HepG2 (cell line): ENCODE measurements around the gene LAMC1. TPM values are rescaled to one million over a fixed set of nuclear protein-coding genes. Genes with fewer than 3 reads are reported as not detected.
A peak's percentile ranks its signal among the peaks of the same experiment; 100 is the strongest.

Experiments used
- CBX2 ChIP-seq, 2 experiments: fragments of 200-600 bp in 1 of 2; sonication (generic); formaldehyde crosslinking in 1 of 2; IDR thresholded peaks; 2 replicates each; pipeline versions ENCODE4 v1.7.0 to v1.8.1; 2018 to 2022; ENCODE audit warnings: low read depth in 2 of 2, low read length in 1 of 2, mild to moderate bottlenecking in 1 of 2, missing genetic modification reagents in 1 of 2
- DNMT1 ChIP-seq: sonication (generic); formaldehyde crosslinking; IDR thresholded peaks from 2 replicates; pipeline ENCODE4 v1.5.1; 2020; ENCODE audit warnings: mild to moderate bottlenecking, missing genetic modification reagents
- DR1 ChIP-seq: sonication (generic); formaldehyde crosslinking; IDR thresholded peaks from 2 replicates; pipeline ENCODE4 v1.8.0; 2021; ENCODE audit warnings: mild to moderate bottlenecking, missing genetic modification reagents, inconsistent platforms
- FLYWCH1 ChIP-seq: sonication (generic); formaldehyde crosslinking; IDR thresholded peaks from 2 replicates; pipeline ENCODE4 v1.8.1; 2023; ENCODE audit warnings: mild to moderate bottlenecking, missing genetic modification reagents
- GLMP ChIP-seq: sonication (generic); formaldehyde crosslinking; IDR thresholded peaks from 2 replicates; pipeline ENCODE4 v1.9.0; 2021; ENCODE audit warnings: missing genetic modification reagents, mild to moderate bottlenecking, borderline replicate concordance
- HNRNPH1 ChIP-seq: fragments of 200-400 bp; formaldehyde crosslinking; optimal IDR thresholded peaks from 2 replicates; pipeline ENCODE3; 2017; ENCODE audit warnings: mild to moderate bottlenecking, low read depth, low read length
- KDM4B ChIP-seq: sonication (generic); formaldehyde crosslinking; IDR thresholded peaks from 2 replicates; pipeline ENCODE4 v1.4.0; 2020; ENCODE audit warnings: missing genetic modification reagents
- KDM5A ChIP-seq: fragments of 200-600 bp; sonication (generic); IDR thresholded peaks from 2 replicates; pipeline ENCODE4 v1.7.0; 2018; ENCODE audit warnings: antibody characterized with exemption, mild to moderate bottlenecking, low read length, borderline replicate concordance
- KDM5B ChIP-seq: sonication (generic); formaldehyde crosslinking; IDR thresholded peaks from 2 replicates; pipeline ENCODE4 v1.4.0; 2020; ENCODE audit warnings: missing genetic modification reagents, mild to moderate bottlenecking, borderline replicate concordance
- KLF6 ChIP-seq: IDR thresholded peaks from 2 replicates; pipeline ENCODE4 v1.8.0; 2016; ENCODE audit warnings: missing biosample characterization, missing genetic modification reagents
- MIER3 ChIP-seq: IDR thresholded peaks from 2 replicates; pipeline ENCODE4 v1.6.1; 2016; ENCODE audit warnings: missing compliant biosample characterization, borderline replicate concordance
- NFE2L1 ChIP-seq: sonication (generic); formaldehyde crosslinking; IDR thresholded peaks from 2 replicates; pipeline ENCODE4 v1.4.0; 2020; ENCODE audit warnings: missing genetic modification reagents, mild to moderate bottlenecking, borderline replicate concordance
- NFKB2 ChIP-seq: sonication (generic); formaldehyde crosslinking; IDR thresholded peaks from 2 replicates; pipeline ENCODE4 v1.4.0; 2020; ENCODE audit warnings: missing genetic modification reagents, borderline replicate concordance
- POLR2A ChIP-seq, 2 experiments: IDR thresholded peaks; 2 replicates each; pipeline ENCODE4 v1.6.1; 2011; ENCODE audit warnings: low read depth in 2 of 2, low read length in 2 of 2, mild to moderate bottlenecking in 1 of 2, moderate library complexity in 1 of 2; ENCODE audit not compliant: insufficient read depth in 1 of 2
- RAD21 ChIP-seq: fragments of 450-650 bp; formaldehyde crosslinking; IDR thresholded peaks from 2 replicates; pipeline ENCODE4 v1.5.0; 2020; ENCODE audit warnings: mild to moderate bottlenecking
- SP2 ChIP-seq: sonication (generic); formaldehyde crosslinking; IDR thresholded peaks from 2 replicates; pipeline ENCODE4 v1.5.1; 2020; ENCODE audit warnings: mild to moderate bottlenecking, missing genetic modification reagents
- ZBTB10 ChIP-seq: sonication (generic); formaldehyde crosslinking; IDR thresholded peaks from 2 replicates; pipeline ENCODE4 v1.4.0; 2020; ENCODE audit warnings: missing genetic modification reagents, borderline replicate concordance
- ZNF234 ChIP-seq: sonication (generic); formaldehyde crosslinking; conservative IDR thresholded peaks from 2 replicates; pipeline ENCODE4 v1.5.1; 2020; ENCODE audit warnings: mild to moderate bottlenecking, missing genetic modification reagents
- ZNF451 ChIP-seq: sonication (generic); formaldehyde crosslinking; IDR thresholded peaks from 2 replicates; pipeline ENCODE4 v1.5.0; 2020; ENCODE audit warnings: mild to moderate bottlenecking, missing genetic modification reagents
- ZNF563 ChIP-seq: sonication (generic); formaldehyde crosslinking; IDR thresholded peaks from 2 replicates; pipeline ENCODE4 v1.8.0; 2022; ENCODE audit warnings: mild to moderate bottlenecking, moderate library complexity, missing genetic modification reagents
- ZNF83 ChIP-seq: sonication (generic); formaldehyde crosslinking; IDR thresholded peaks from 2 replicates; pipeline ENCODE4 v1.4.0; 2020; ENCODE audit warnings: missing genetic modification reagents, mild to moderate bottlenecking, borderline replicate concordance
- ZSCAN9 ChIP-seq: IDR thresholded peaks from 2 replicates; pipeline ENCODE4 v1.6.1; 2016; ENCODE audit warnings: borderline replicate concordance
- polyA plus RNA-seq, 8 experiments: library from polyadenylated mRNA; depleted of rRNA in 3 of 8; stranded (reverse) in 7 of 8; unstranded in 1 of 8; fragments of >200 nt; fragmentation: Illumina TruSeq in 4 of 8; extraction: Trizol in 4 of 8; gene quantifications; 2 replicates each; pipeline versions ENCODE4 v1.2.1 to v1.2.3, GENCODE V29; 2011 to 2016; ENCODE audit warnings: low read depth in 4 of 8, missing spikeins in 1 of 8, mixed read lengths in 1 of 8; ENCODE audit not compliant: insufficient read depth in 1 of 8
- total RNA-seq, 5 experiments: library from RNA; depleted of rRNA; stranded (reverse); fragments of >200 nt; fragmentation: Illumina TruSeq; extraction: Trizol; gene quantifications; 2 replicates each; pipeline ENCODE4 v1.2.3, GENCODE V29; 2016; ENCODE audit warnings: low read depth in 1 of 5
- TF ChIP-seq, protein P1 (sequence below): sonication (generic); formaldehyde crosslinking; IDR thresholded peaks from 2 replicates; pipeline ENCODE4 v1.4.0; 2020; ENCODE audit warnings: missing genetic modification reagents, borderline replicate concordance
- TF ChIP-seq, protein P2 (sequence below): sonication (generic); formaldehyde crosslinking; IDR thresholded peaks from 2 replicates; pipeline ENCODE4 v1.5.0; 2020; ENCODE audit warnings: missing genetic modification reagents
- TF ChIP-seq, protein P3 (sequence below): sonication (generic); formaldehyde crosslinking; IDR thresholded peaks from 2 replicates; pipeline ENCODE4 v1.4.0; 2020; ENCODE audit warnings: mild to moderate bottlenecking, missing genetic modification reagents

LAMC1 gene
- total and polyA plus RNA-seq, 2 of the 13 experiments (the other 11 are each of a cell fraction or from before 2014, with no cell fraction given) = 58.5 to 137 TPM

DNA sequence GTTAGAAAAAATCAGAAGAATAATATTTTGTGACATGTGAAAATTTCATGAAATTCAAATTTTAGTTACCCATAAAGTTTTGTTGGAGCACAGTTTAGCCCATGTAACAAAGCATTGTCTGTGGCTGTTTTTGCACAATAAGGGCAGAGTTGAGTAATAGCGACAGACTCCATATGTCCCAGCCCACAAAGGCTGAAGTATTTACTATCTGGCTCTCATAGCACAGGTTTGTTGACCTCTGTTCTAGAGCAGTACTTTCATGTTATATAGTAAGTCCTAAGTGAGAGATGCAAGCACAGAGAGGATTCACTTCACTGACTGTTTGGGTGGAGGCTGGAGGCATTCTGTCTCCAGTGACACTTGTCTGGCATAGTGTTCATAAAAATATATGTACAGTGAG is 6.8 kb downstream of the LAMC1 start (continued):
- TF ChIP-seq, protein P1, sequence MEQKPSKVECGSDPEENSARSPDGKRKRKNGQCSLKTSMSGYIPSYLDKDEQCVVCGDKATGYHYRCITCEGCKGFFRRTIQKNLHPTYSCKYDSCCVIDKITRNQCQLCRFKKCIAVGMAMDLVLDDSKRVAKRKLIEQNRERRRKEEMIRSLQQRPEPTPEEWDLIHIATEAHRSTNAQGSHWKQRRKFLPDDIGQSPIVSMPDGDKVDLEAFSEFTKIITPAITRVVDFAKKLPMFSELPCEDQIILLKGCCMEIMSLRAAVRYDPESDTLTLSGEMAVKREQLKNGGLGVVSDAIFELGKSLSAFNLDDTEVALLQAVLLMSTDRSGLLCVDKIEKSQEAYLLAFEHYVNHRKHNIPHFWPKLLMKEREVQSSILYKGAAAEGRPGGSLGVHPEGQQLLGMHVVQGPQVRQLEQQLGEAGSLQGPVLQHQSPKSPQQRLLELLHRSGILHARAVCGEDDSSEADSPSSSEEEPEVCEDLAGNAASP (CRISPR knock-in tag) = peak; percentile 89
- no peak for TF ChIP-seq DNMT1
- peak in 1 of 2 experiments; percentile 59; a peak in 1 of 4 replicates for TF ChIP-seq POLR2A (IDR thresholded peaks at IDR 0.05; ENCODE audit: insufficient read depth in 1 of 2, low read depth in 2 of 2, low read length in 2 of 2)
- TF ChIP-seq KDM4B = peak; percentile 89; the same call in 1 of the 2 replicates
- TF ChIP-seq, protein P2, sequence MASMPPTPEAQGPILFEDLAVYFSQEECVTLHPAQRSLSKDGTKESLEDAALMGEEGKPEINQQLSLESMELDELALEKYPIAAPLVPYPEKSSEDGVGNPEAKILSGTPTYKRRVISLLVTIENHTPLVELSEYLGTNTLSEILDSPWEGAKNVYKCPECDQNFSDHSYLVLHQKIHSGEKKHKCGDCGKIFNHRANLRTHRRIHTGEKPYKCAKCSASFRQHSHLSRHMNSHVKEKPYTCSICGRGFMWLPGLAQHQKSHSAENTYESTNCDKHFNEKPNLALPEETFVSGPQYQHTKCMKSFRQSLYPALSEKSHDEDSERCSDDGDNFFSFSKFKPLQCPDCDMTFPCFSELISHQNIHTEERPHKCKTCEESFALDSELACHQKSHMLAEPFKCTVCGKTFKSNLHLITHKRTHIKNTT = no peak
- no peak for TF ChIP-seq NFKB2 (CRISPR knock-in tag)
- TF ChIP-seq SP2 = no peak
- peak; percentile 68; the same call in 1 of the 2 replicates for TF ChIP-seq ZSCAN9 (CRISPR knock-in tag)
- no peak for TF ChIP-seq ZNF563 (CRISPR knock-in tag)
- TF ChIP-seq KLF6 (CRISPR knock-in tag) = peak; percentile 44; the same call in 1 of the 2 replicates
- peak; percentile 32; the same call in 1 of the 2 replicates for TF ChIP-seq KDM5A
- no peak for TF ChIP-seq GLMP (CRISPR knock-in tag)
- no peak for TF ChIP-seq KDM5B (CRISPR knock-in tag)
- no peak for TF ChIP-seq CBX2 (IDR thresholded peaks at IDR 0.05; ENCODE audit: low read depth, low read length)
- TF ChIP-seq CBX2 (CRISPR knock-in tag; IDR thresholded peaks at IDR 0.05; ENCODE audit: low read depth) = no peak
- TF ChIP-seq NFE2L1 = no peak
- TF ChIP-seq RAD21 (CRISPR knock-in tag) = peak; percentile 28; the same call in 1 of the 2 replicates
- TF ChIP-seq, protein P3, sequence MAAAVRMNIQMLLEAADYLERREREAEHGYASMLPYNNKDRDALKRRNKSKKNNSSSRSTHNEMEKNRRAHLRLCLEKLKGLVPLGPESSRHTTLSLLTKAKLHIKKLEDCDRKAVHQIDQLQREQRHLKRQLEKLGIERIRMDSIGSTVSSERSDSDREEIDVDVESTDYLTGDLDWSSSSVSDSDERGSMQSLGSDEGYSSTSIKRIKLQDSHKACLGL (CRISPR knock-in tag) = no peak
- no peak for TF ChIP-seq DR1 (CRISPR knock-in tag)
- no peak for TF ChIP-seq FLYWCH1 (CRISPR knock-in tag)
- no peak for TF ChIP-seq ZBTB10 (CRISPR knock-in tag)
- no peak for TF ChIP-seq HNRNPH1
- TF ChIP-seq ZNF451 (CRISPR knock-in tag) = no peak
- no peak for TF ChIP-seq ZNF234 (CRISPR knock-in tag)
- peak; percentile 81; the same call in 1 of the 2 replicates for TF ChIP-seq MIER3 (CRISPR knock-in tag)
- TF ChIP-seq ZNF83 (CRISPR knock-in tag) = no peak
